HG03520 (cell line): ENCODE results near the gene ULK2.
"Not testable (repeated sequence)": the region's sequence is repeated elsewhere in the genome, so short reads cannot be mapped to it uniquely, and the experiment has no call there.

Source experiments
- ATAC-seq: cut with Tn5 transposase; IDR thresholded peaks from one replicate; pipeline ENCODE4 v1.9.1; 2021; ENCODE audit warnings: mild to moderate bottlenecking, moderate library complexity; ENCODE audit not compliant: unreplicated experiment

ULK2 gene

GRCh38 chr17:19769946-19770652, 97.6 kb downstream of the ULK2 start:
- ATAC-seq, result no peak

GRCh38 chr17:19768046-19768782, 99.5 kb downstream of the ULK2 start:
- no peak for ATAC-seq

DNA sequence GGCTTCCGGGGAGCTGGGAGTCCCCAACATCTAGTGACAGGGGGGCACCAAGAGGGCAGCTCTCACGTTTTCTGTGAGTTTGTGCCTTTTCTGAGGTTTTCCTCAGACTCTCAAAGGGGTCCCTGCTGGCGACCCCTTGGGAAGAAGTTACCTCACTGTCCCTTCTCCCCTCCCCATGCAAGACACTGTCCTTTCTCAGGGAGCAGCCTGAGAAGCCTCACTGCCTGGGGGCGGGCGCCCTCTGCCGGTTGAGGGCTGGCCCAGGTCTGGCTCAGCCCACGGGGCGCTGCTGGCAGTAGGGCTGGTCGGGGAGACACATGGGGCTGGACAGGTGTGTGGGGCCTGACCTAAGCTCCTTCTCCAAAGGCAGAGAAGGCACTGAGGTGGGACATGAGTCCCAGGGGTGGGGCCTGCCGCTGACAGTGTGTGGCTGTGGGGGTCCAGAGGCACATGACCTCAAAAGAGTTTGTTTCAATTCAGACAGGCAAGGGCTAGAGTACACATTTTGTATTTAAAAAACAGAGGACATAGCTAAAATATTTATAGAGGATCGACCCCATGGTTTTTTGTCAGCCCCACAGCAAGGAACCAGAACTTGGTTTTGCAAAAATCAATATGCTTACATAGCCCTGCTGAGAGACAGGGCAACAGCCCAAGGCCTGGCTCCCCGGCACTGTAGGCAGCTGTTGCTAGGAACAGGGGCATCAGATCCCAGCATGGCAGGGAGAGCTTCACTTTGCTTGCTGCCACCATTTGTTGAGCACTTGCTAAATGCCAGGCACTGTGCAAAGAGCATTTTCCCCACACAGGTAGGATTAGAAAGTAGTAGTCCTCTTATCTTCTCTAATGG, 101.1 kb downstream of the ULK2 start:
- no peak for ATAC-seq

- ATAC-seq, result no peak
Observed at GRCh38 chr17:19766016-19766415, 101.7 kb downstream of the ULK2 start.

DNA sequence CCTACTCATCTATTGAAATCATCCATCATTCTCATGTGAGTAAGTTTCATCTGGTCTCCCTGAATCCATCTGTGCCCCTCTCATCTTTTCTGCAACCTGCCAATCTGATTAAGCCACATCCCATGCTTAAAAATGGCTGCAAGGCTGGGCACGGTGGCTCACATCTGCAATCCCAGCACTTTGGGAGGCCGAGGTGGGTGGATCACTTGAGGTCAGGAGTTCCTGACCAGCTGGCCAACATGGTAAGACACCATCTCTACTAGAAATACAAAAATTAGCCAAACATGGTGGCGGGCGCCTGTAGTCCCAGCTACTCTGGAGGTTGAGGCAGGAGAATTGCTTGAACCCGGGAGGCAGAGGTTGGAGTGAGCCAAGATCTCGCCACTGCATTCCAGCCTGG, 103.7 kb downstream of the ULK2 start:
- ATAC-seq, result not testable (repeated sequence)

DNA sequence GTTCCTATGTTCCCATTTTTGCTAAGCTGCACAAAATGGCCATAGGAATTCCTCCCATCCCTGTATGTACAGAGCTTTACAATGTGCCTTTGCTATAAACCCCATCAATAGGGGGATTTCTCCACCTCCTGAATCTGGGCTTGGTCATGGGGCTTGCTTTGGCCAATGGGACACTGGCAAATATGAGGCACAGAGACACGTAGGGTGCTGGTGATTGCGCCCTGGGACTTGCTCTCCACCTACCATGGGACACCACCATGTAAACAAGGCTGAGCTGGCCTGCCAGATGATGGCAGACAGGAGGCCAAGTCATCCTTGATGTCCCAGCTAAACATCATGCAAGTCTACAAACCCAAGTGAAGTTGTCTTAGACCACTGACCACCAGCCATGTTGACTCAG, 104.3 kb downstream of the ULK2 start:
- no peak for ATAC-seq

DNA sequence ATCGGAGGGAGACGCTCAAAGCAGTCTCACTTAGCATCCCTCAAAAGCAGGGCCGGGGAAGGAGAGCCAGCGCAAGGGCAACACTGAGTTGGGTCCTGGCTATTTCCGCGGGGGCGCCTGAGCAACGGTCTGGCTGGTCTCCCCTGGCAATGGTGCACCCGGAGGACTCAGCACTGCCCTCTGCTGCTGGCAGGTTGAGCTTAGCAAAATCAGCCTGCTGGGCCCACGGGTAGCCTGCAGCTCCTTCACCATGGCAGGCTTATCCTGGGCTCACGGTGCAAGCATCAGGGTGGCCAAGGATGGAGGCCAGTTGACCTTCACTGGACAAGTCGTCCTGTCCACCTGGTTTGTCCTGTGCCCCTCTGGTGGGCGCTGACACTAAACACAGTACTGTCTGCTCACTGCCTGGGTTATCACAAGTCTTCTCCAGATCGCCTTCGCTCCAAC, 105.2 kb downstream of the ULK2 start:
- ATAC-seq, result no peak

GRCh38 chr17:19760746-19761145, 107.0 kb downstream of the ULK2 start:
- no peak for ATAC-seq

GRCh38 chr17:19759568-19760549, 107.9 kb downstream of the ULK2 start:
- no peak for ATAC-seq

DNA sequence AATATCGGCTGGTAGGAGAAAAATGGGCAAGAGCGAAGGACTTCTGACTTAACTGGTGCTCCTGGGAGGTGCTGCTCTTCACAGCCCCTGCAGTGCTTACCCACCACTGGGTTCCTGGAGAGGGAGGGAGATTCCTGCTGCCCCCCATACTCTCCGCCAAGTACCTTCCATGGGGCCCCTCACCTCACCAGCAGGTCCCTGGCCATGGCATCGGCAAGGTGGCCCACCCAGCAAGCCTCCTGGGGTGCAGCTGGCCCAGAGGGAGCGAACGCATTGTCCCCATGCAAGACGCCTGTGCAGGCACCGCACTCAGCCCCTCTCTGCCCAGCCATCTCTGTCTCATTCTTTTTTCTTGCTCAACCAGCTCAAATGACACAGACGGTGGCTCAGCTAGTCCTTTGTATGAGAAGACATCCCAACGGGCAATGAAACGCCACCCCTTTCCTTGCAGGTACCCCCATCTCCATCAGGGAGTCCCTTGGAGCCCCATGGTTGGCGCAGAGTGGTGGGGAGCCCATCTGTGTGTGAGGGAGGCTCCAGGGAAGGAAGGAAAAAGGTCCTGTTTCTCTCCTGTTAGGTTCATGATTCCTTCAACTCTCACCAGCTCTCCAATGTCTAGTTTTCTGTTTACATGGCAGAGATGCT, 110.1 kb downstream of the ULK2 start:
- ATAC-seq, result no peak

- ATAC-seq, result no peak
Observed at GRCh38 chr17:19756546-19756945, 111.2 kb downstream of the ULK2 start.

DNA sequence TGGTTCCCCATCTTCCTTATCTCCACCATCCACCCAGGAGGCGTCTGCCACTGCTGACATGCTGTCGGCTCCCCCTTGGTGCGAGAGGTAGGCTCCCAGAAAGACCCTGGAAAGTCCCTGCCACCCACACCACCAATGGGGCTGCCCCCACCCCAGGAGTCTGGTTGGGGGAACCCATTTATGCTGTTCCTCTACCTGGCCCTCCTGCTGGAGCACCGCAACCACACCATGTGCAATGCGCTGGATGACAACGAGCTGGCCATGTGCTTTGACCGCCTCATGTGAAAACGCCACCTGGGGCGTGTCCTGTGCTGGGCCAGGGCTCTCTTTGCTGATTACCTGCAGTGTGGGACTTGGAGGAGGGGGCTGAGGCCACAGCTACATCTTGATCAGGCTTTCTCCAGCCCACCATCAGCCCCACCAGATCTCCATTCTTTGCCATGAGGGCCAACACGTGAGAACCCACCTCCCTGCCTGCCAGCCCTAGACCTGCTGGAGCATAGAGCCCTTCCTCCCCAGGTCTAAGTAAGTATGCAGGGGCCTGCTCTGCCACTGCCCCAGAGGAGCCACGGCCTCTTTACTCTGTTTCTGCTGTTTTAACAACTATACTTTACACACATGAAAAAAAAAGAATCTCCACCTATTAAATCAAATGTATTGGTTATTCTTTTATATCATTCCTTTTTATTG, 111.8 kb downstream of the ULK2 start:
- ATAC-seq, result no peak

- ATAC-seq, result no peak
Observed at GRCh38 chr17:19755392-19755791, 112.3 kb downstream of the ULK2 start.

- ATAC-seq, result no peak
Observed at GRCh38 chr17:19753661-19754463, 113.9 kb downstream of the ULK2 start.

- no peak for ATAC-seq
Observed at GRCh38 chr17:19753051-19753509, 114.7 kb downstream of the ULK2 start.

- ATAC-seq, result no peak
Observed at GRCh38 chr17:19752216-19753050, 115.3 kb downstream of the ULK2 start.

DNA sequence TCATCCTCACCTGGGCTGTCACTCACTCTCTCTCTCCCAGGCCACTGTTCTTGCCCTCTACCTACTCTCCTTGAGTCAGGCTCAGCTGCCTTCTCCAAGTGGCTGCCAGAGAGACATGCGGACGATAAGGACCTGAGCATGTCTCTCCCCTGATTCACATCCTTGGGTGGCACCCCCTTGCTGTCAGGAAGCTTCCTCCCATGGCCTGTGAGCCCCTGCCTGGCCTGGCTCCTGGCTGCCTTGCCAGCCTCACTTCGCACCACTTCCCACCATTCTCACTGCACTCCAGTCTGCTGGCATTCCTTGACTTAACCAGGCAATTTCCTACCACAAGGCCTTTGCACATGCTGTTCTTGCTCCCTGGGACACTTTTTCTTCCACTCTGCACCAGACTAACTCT, 116.9 kb downstream of the ULK2 start:
- ATAC-seq, result no peak
